GM19351 (cell line): ENCODE data around the gene AKT2.

Experiments used
- ATAC-seq: cut with Tn5 transposase; IDR thresholded peaks from one replicate; pipeline ENCODE4 v1.9.1; 2021; ENCODE audit warnings: mild to moderate bottlenecking, moderate library complexity; ENCODE audit not compliant: unreplicated experiment

Gene AKT2

DNA sequence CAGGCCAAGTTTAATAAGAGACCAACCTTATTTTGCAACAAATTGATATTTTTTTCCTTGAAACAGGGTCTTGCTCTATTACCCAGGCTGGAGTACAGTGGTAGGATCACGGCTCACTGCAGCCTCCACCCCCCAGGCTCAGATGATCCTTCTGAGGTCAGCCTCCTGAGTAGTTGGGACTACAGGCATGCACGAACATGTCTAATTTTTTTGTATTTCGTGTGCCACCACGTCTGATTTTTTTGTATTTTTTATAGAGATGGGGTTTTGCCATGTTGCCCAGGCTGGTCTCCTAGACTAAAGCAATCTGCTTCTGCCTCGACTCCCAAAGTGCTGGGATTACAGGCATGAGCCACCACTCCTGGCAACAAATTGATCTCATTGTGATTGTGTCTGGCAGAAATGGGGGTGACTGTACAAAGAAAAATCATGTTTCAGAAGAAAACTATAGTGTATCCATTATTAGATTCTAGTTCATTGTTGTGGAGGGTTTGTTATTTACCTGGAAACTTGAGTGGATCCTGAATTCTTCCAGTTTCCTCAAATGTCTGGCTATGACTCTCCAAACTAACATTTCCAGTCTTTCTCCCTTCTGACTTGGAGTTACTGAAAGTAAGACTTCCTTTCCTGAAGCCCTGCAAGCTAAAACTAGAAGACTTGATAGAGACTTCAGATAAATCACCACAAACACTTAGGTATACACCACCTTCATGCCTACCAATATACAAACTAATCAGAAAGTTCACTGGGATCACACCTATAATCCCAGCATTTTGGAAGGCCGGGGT lies 17.3 kb upstream of the AKT2 start:
- ATAC-seq, result no peak

DNA sequence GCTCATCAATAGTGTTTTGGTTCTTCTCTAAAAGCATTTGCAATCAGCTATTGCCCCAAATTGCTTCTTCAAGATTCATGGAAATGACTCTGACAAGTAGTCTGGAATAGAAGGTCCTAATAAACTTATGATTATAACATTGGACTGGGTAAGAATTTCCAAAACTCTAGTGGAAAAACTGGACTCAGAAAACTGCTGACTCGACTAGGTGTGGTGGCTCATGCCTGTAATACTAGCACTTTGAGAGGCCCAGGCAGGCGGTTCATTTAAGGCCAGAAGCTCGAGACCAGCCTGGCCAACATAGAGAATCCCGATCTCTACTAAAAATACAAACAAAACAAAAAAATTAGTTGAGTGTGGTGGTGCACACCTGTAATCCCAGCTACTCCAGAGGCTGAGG lies 15.5 kb upstream of the AKT2 start:
- ATAC-seq, result no peak

DNA sequence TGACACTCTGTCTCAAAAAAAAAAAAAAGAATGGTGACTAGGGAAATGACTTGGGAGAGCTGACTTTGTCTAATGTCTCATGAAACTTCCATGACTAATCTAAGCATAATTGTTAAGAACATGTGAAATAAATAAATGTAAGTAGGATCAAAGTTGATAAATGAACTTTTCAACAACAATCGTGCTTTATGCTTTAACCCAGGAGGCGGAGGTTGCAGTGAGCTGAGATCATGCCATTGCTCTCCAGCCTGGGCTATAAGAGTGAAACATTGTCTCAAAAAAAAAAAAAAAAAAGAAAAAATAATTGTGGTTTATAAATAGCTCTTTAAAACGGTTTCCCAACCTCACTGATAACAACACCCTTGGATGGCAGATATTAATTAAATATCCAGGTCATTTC lies 12.9 kb upstream of the AKT2 start:
- ATAC-seq, result no peak

DNA sequence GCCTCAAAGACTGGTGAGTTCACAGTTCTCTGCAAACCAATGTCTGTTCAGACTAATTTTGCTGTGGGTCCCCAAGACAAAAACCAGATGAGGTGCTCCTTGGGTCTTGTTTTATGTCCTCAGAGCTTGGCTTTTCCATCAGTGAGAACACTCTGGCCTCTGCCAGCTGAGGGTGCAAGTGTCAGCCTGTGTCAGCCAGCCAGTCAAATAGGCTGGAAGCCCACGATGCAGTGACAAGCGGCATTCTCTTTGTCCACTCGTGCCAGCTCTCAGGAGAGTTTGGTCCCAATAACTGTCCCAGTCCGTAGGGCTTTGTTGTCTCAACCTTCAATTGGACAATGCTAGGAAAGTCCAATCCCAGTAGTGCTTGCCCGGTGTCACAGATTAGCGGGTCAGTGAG lies 9.4 kb upstream of the AKT2 start:
- no peak for ATAC-seq

GRCh38 chr19:40286971-40287421 lies 1.9 kb upstream of the AKT2 start:
- ATAC-seq, result no peak

GRCh38 chr19:40286235-40286970 lies 1.3 kb upstream of the AKT2 start:
- no peak for ATAC-seq

- ATAC-seq, result peak; percentile 87
Observed at GRCh38 chr19:40285353-40286234, 449 bp upstream of the AKT2 start.

GRCh38 chr19:40284251-40284500 lies 969 bp downstream of the AKT2 start:
- ATAC-seq, result no peak

- no peak for ATAC-seq
Observed at GRCh38 chr19:40283414-40284250, 1.5 kb downstream of the AKT2 start.

- ATAC-seq, result no peak
Observed at GRCh38 chr19:40282920-40283319, 2.2 kb downstream of the AKT2 start.

- ATAC-seq, result no peak
Observed at GRCh38 chr19:40282209-40282580, 3.0 kb downstream of the AKT2 start.

GRCh38 chr19:40281381-40282208 lies 3.5 kb downstream of the AKT2 start:
- ATAC-seq, result no peak

DNA sequence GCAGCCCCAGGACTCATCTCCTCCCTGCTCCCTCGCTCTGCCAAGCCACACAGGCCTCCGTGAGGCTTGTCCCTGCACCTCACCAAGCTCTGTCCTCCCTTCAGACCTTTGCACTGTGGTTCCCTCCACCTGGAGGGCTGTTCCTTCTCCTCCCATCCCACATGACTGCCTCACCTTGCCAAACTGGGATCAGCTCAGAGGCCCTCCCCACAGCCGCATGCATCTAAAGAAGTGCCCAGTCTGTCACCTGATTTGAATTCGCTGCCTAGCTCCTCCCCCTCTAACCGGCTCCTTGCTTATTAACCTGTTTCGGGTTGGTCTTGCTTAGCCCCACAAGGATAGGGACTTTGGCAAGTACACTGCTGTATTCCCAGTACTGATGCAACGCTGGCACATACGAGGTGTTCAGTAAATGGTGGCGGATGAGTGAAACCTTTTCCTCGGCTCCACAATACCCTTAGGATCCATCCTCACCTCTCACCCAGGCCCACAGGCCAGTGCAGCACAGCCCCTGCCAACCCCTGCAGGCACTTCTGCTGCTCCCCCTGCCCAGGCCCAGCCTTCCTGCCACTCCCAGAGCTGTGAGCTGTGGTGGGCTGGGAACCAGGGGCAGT lies 4.4 kb downstream of the AKT2 start:
- no peak for ATAC-seq

DNA sequence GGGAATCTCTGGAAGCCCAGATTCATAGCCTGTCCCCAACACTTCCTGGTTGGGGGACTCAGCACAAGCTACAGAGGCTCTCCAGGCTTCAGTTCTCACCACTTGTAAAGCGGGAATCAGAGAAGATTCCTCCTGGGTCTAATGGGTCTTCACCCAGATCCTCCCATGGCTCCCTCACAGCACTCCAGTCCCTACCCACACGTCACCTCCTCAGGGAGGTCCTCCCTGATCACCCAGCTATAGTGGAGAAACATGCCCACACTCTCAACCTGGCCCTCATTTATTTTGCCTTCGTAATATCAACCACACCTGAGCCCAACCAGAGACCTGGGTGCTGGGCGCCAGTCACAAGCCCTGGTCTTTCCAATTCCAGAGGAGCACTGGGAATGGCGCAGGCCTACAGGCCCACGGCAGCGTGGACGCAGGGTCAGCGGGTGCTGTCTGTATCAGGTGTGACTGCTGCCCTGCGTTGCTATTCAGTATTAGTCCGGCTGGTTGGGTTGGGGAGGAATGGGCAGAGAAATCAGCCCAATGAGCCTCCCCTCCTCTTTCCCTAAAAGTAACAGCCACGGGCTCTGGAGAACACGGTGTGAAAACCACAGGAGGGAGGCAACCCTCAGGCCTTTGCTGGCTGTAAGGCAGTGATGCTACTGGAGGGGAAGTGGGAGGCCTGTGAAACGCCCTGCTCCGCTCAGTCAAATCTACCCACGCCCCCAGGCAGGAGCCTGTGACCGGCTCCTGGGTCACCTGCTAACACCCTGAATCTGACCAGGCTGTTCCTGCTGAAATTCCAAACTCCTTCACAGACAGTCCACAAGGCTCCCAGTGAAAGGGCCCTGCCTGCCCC lies 5.2 kb downstream of the AKT2 start:
- no peak for ATAC-seq

DNA sequence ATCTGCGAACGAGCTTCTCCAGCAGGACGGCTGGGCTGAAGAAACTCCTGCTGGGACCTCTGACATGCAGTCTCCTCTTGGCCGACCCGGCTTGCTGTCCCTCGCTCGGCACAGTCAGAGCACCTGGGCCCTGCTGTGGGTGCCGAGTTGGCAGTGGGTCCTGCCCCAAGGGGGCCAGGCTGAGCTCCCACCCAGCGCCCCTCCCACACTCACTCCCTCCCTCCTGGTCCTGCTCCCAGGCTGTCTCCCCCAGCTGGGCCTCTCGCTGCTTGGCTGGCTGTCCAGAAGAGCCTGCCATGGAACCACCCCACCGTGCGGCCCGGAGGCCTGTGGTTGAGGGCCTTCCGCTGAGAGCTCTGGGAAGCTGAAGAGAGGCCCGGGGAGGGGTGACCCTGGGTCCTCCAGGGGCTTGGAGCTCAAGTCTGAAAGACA lies 6.0 kb downstream of the AKT2 start:
- no peak for ATAC-seq

GRCh38 chr19:40278361-40279035 lies 6.6 kb downstream of the AKT2 start:
- ATAC-seq, result no peak

- ATAC-seq, result no peak
Observed at GRCh38 chr19:40277356-40278059, 7.6 kb downstream of the AKT2 start.
